Measurements from ENCODE around the gene QKI.

Gene QKI

GRCh38 chr6:163626073-163626867, 211.8 kb downstream of the QKI start:
- DNase-seq = no peak

DNA sequence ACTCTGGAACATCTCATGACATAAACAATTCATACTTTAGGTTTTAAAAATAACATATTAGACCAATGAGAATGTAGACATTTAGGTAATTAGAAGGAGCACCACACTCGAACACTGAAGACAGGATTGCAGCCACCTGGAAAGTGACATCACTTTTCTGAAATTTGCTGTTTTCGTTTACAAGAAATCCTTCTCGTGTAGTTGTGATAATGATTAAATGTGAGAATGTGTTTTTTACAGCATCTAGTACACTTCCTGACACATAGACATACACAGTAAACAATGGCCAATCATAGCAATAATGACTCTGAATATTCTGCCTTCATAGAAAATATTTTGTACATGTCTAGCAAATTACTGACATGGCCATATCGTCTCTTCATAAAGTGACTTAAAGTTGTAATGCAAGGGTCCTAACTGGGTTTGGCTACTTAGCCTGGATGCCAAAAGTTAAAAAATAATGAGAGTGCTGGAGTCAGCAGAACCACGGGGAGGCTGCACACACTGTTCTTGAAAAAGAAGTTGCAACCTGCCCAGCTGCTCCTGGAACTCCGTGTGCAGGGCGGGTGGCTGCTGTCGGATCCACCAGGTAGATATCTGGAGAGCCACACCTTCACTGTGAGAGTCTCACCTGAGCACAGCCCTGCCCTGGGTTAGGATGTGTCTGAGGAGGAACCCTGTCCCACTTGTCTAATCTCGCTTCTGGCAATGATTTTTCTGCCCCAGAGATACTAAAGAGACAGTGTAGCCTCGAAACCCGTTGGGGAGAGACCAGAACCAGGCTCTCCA, 212.9 kb downstream of the QKI start:
- no peak for DNase-seq

All from central memory CD4-positive, alpha-beta T cell (primary cell).